HG02623 (cell line): Measurements from ENCODE around the gene NFATC2.
A peak's percentile ranks its signal among the peaks of the same experiment; 100 is the strongest.

Experiments used
- ATAC-seq: cut with Tn5 transposase; IDR thresholded peaks from one replicate; pipeline ENCODE4 v1.9.1; 2021; ENCODE audit warnings: moderate library complexity; ENCODE audit not compliant: unreplicated experiment

The NFATC2 gene

GRCh38 chr20:51542571-51543421 is at the start of gene NFATC2:
Gene NFATC2 (minus strand): TSS chr20:51542719. CDS start chr20:51542499, 220 bp downstream.
- peak; percentile 31 for ATAC-seq

GRCh38 chr20:51591871-51592270 is 49.4 kb upstream of the NFATC2 start:
- ATAC-seq: no peak

- no peak for ATAC-seq
These were observed 46.2 kb upstream of the NFATC2 start for GRCh38 chr20:51588762-51589161.

GRCh38 chr20:51587145-51587544 is 44.6 kb upstream of the NFATC2 start:
- ATAC-seq: no peak

- no peak for ATAC-seq
These were observed 43.5 kb upstream of the NFATC2 start for GRCh38 chr20:51586005-51586440.

GRCh38 chr20:51585148-51585547 is 42.6 kb upstream of the NFATC2 start:
- no peak for ATAC-seq

GRCh38 chr20:51584737-51585136 is 42.2 kb upstream of the NFATC2 start:
- no peak for ATAC-seq

- ATAC-seq: no peak
These were observed 41.6 kb upstream of the NFATC2 start for GRCh38 chr20:51584116-51584515.

GRCh38 chr20:51583499-51583898 is 41.0 kb upstream of the NFATC2 start:
- ATAC-seq: no peak

- ATAC-seq: no peak
These were observed 40.6 kb upstream of the NFATC2 start for GRCh38 chr20:51583073-51583472.

GRCh38 chr20:51581571-51581970 is 39.1 kb upstream of the NFATC2 start:
- no peak for ATAC-seq

GRCh38 chr20:51579137-51579536 is 36.6 kb upstream of the NFATC2 start:
- no peak for ATAC-seq

GRCh38 chr20:51578145-51578459 is 35.6 kb upstream of the NFATC2 start:
- no peak for ATAC-seq

- no peak for ATAC-seq
These were observed 35.1 kb upstream of the NFATC2 start for GRCh38 chr20:51577432-51578144.

- no peak for ATAC-seq
These were observed 33.0 kb upstream of the NFATC2 start for GRCh38 chr20:51575486-51575885.

GRCh38 chr20:51574248-51575033 is 31.9 kb upstream of the NFATC2 start:
- ATAC-seq: no peak

GRCh38 chr20:51573576-51574243 is 31.2 kb upstream of the NFATC2 start:
- no peak for ATAC-seq

GRCh38 chr20:51571460-51571794 is 28.9 kb upstream of the NFATC2 start:
- ATAC-seq: no peak

- no peak for ATAC-seq
These were observed 28.4 kb upstream of the NFATC2 start for GRCh38 chr20:51570739-51571459.
